Bronchus fibroblast of lung (primary cell): ENCODE results near the gene ASF1B. TPM values are rescaled to one million over a fixed set of nuclear protein-coding genes. Genes with fewer than 3 reads are reported as not detected.

Source experiments
- total RNA-seq: library from RNA; depleted of rRNA; stranded (reverse); fragments of >200 nt; gene quantifications from 2 replicates; pipeline ENCODE4 v1.2.3, GENCODE V29; 2015

Gene ASF1B
- total RNA-seq: 53.6 and 56.5 TPM in 2 replicates

DNA sequence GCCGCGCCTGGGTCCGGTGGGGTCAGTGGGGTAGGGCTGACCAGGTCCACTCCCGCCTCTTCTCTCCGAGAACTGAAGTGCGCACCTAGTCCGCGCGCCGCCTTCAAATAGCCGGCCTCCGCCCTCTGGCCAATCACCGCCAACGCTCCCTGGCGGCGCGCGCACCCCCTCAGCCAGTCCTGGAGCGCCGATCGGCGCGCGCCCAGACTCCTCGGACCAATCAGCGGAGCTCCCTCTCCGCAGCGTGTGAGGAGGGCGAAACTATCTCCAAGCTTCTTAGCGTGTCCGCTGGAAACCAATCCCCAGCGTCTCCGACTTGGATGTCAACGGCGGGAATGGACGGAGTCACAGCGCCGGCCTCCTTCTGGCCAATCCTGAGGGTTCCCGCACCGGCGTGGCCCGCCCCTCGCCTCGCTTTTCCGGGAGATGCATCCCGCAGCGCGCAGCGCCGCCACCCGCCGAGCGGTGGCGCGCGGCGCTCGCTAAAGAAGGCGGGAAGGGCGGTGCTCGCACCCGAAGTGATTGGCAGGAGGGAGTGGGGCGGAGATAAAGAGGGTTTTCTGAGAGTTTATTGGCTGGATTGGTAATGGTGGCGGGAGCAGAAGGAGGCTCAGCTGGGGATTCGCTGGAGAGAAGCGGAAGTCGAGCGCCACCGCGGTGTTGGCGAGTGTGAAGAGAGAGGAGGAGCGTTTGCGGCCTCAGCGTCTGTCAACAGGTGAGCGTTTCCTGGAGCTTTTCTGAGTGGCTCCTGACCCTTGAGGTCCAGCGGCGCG is at the start of gene ASF1B:
TSS of gene ASF1B (minus strand) at position 81 of the 773 bp plus-strand sequence. CDS start 133 bp downstream, outside the sequence.

DNA sequence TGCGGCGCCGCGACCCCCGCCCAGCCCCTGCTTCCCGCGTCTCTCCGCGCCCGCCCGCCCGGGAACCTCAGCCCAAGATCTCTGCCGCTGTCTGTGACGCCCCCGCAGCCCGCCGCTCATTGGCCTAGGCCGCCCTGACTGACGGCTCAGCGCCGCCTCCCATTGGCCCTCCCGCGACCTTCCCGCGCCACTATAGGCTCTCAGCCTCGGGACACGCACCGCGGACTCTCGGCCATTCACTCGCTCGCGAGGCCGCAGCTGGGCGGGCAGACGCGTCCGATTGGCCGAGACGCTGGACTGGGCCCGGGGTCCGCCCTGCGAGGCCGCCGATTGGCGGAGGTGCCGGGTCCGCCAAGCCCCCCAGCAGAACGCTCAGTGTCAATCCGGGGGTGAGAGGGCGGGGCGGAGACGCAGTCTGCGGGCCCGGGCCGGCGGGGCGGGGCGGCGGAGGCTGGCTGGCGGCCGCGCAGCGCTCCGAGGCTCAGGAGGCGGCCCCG is 18.7 kb downstream of the ASF1B start, which contains the start of gene PRKACA:
TSS of gene PRKACA (minus strand) at position 95 of the 497 bp plus-strand sequence. CDS start 215 bp downstream, outside the sequence.

DNA sequence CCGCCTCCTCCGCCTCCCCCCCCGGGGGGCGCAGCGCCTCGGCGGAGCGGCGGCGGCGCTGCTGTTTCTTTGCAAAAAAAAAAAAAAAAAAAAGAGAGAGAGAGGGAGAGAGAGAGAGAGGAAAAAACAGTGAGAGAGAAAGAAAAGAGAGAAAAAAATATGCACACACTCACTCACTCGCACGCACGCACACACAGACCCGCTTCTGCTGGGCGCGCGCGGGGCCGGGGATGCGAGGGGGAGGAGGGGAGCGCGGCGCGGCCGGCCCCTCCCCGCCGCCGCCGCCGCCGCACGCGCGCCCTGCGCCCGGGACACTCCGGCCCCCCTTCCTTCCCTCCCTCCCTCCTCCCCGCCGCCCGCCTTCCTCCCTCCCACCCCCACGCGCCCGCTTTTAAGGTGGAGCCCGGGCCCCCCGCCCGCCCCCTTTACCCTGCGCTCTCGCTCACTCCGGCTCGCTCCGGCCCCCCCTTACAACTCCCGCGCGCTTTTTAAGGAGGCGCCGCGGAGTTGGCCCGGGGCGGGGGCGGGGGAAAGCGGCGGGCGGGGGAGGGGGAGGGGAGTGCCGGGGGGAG is 45.8 kb downstream of the ASF1B start, which contains the start of gene SAMD1:
TSS of gene SAMD1 (minus strand) at position 243 of the 572 bp plus-strand sequence.

DNA sequence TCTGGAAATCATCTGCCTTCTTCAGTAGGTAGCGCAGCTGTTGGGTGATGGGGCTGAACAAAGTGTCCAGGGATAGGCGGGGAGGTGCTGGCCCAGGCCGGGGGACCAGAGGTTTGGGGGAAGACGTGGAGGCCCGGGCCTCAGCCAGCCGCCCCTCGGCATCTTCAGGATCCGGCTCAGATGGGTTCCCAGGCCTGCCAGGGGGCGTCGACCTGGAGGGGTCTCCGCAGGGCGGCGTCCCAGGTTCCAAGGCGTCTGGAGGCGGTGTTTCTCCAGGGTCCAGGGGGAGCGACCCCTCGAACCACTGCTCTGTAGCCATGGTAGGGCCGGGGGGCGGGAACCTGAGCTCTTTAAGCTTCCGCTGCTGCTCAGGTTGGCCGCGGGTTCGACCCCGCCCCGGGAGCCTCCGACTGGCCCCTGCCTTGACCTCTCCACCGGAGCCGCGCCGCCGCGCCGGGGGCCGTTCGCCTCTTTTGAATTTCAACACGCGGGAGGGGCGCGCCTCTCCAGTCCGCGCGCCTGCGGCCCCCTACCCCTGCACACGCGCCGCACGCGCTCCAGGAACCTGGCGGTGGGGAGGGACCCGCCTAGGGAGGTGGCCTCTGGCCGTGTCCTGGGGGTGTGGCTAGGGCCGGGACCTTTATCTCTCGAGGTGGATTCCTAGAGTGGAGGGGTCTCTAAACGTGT is 50.9 kb downstream of the ASF1B start, which contains the start of gene C19orf67:
TSS of gene C19orf67 (minus strand) at position 475 of the 687 bp plus-strand sequence. CDS start at position 319, 156 bp downstream.

DNA sequence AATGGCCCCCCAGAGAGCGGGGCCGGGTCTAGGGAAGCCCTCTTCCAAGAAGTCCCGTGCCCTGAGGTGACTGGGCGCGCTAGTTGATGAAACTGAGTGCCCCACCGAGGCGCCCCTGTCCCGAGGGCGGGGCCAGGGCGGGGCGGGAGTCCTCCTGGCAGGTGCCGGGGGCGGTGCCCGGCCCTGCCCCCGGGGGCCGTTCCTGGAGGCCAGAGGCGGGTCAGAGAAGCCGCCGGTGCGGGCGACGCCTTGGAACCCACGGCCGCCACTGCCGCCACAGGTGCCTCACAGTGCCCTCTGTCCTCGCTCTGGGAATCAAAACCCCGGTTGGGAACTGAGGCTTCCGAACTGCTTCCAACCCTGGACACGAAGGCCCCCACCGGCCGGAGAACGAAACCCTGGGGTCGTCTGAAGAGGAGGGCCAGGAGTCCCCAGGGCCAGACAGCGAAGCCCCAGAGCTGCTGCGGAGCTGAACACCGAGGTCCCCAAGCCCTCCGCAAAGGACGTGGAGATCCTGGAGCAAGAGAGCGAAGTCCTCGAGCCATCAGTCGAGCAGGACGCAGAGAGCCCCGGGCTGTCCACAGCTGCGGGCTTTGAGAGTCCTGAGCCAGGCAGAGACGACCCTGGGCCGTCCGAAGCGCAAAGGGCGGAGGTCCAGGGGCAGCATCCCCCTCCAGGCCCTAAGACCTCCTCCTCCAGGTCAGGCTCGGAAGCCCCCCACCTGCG is 63.7 kb downstream of the ASF1B start, which contains the start of gene MISP3:
TSS of gene MISP3 (plus strand) at position 252 of the 726 bp plus-strand sequence. CDS start 524 bp downstream, outside the sequence.

Other genes starting within 250 kb of the ASF1B start
- under 0.01 and 0.17 TPM in 2 replicates for gene BRME1, start 230.5 kb downstream of the ASF1B start, total RNA-seq
- gene CC2D1A, start 230.4 kb downstream of the ASF1B start, total RNA-seq: 16.5 and 17.8 TPM in 2 replicates
- gene PODNL1, start 198.2 kb downstream of the ASF1B start, total RNA-seq: 1.7 and 1.9 TPM in 2 replicates
- gene DCAF15, start 184.1 kb downstream of the ASF1B start, total RNA-seq: 22.2 and 27.6 TPM in 2 replicates
- 4.5 and 5.0 TPM in 2 replicates for gene RFX1, start 130.3 kb downstream of the ASF1B start, total RNA-seq
- gene RLN3, start 108.4 kb downstream of the ASF1B start, total RNA-seq: not detected in 2 replicates
- 2.2 and 3.2 TPM in 2 replicates for gene IL27RA, start 104.8 kb downstream of the ASF1B start, total RNA-seq
- 0.15 and 0.17 TPM in 2 replicates for gene PALM3, start 74.5 kb downstream of the ASF1B start, total RNA-seq
- gene MISP3, start 63.8 kb downstream of the ASF1B start, total RNA-seq: 0.30 and 1.2 TPM in 2 replicates
- not detected in 2 replicates for gene C19orf67, start 50.8 kb downstream of the ASF1B start, total RNA-seq
- 31.4 and 33.9 TPM in 2 replicates for gene SAMD1, start 45.8 kb downstream of the ASF1B start, total RNA-seq
- gene PRKACA, start 18.8 kb downstream of the ASF1B start, total RNA-seq: 54.0 and 57.4 TPM in 2 replicates
- 0.84 and 0.89 TPM in 2 replicates for gene ADGRL1, start 69.6 kb upstream of the ASF1B start, total RNA-seq
- 54.0 and 61.7 TPM in 2 replicates for gene ADGRE5, start 244.9 kb upstream of the ASF1B start, total RNA-seq